H1 (cell line): ENCODE measurements around the gene IQCN. TPM values are rescaled to one million over a fixed set of nuclear protein-coding genes. Genes with fewer than 3 reads are reported as not detected.

Experiments used
- CTCF ChIA-PET: fragments of 300-600 bp; sonication (Branson Sonifier 250); formaldehyde crosslinking; loops from one replicate; lab custom pipeline; 2021; ENCODE audit not compliant: partially characterized antibody; lab: Charles Lee
- POLR2A ChIA-PET: fragments of 300-600 bp; sonication (Branson Sonifier 250); formaldehyde crosslinking; loops from one replicate; lab custom pipeline; 2021; ENCODE audit warnings: inconsistent platforms; ENCODE audit not compliant: partially characterized antibody; lab: Charles Lee
- DNase-seq, 2 experiments: peaks; one replicate each; pipeline versions ENCODE4 v3.0.0 to v3.0.0-alpha.2; 2010 to 2022; ENCODE audit warnings: low spot score in 2 of 2, low read depth in 1 of 2, mixed read lengths in 1 of 2
- FAIRE-seq: peaks from 2 replicates; lab custom pipeline; 2011; peaks lifted over from hg19 to GRCh38; lab: Jason Lieb, UNC
- H2AFZ ChIP-seq: 2 replicates; pipeline ENCODE4 v1.8.1; 2012; ENCODE audit warnings: low read length, inconsistent platforms
- H2AK5ac ChIP-seq: 2 replicates; pipeline ENCODE4 v1.6.1; 2013; ENCODE audit warnings: low read depth, low read length
- H2BK120ac ChIP-seq: replicated peaks from 2 replicates; pipeline ENCODE3; 2013; ENCODE audit warnings: low read depth, low read length, inconsistent platforms
- H2BK12ac ChIP-seq: 2 replicates; pipeline ENCODE4 v1.6.1; 2013; ENCODE audit warnings: low read depth, low read length
- H2BK15ac ChIP-seq: 2 replicates; pipeline ENCODE4 v1.6.1; 2013; ENCODE audit warnings: low read length
- H2BK20ac ChIP-seq: 2 replicates; pipeline ENCODE4 v1.6.1; 2013; ENCODE audit warnings: low read length
- H2BK5ac ChIP-seq: 2 replicates; pipeline ENCODE4 v1.6.1; 2013; ENCODE audit warnings: low read depth, low read length
- H3K14ac ChIP-seq: 2 replicates; pipeline ENCODE4 v1.6.1; 2013; ENCODE audit warnings: inconsistent platforms; ENCODE audit not compliant: insufficient read length
- H3K18ac ChIP-seq: 2 replicates; pipeline ENCODE4 v1.6.1; 2013; ENCODE audit warnings: low read length; ENCODE audit errors: extremely low read depth
- H3K23ac ChIP-seq: 2 replicates; pipeline ENCODE4 v1.6.1; 2013; ENCODE audit warnings: inconsistent platforms; ENCODE audit not compliant: insufficient read length
- H3K23me2 ChIP-seq: 2 replicates; pipeline ENCODE4 v1.6.1; 2013; ENCODE audit warnings: low read depth, low read length
- H3K27ac ChIP-seq: 2 replicates; pipeline ENCODE4 v1.6.1; 2011; ENCODE audit warnings: low read depth, low read length, inconsistent platforms
- H3K27me3 ChIP-seq, 4 experiments: replicated peaks in 1 of 4; 1 replicate in 1 of 4; 2 replicates in 3 of 4; pipeline versions ENCODE4 v1.6.1 to v1.8.1; 2011 to 2013; ENCODE audit warnings: low read length in 3 of 4, mild to moderate bottlenecking in 3 of 4, inconsistent platforms in 2 of 4, mixed read lengths in 2 of 4, moderate library complexity in 1 of 4; ENCODE audit not compliant: control insufficient read depth in 3 of 4, insufficient read depth in 3 of 4; ENCODE audit errors: extremely low read depth in 1 of 4
- H3K36me3 ChIP-seq, 4 experiments: 2 replicates each; pipeline versions ENCODE4 v1.6.1 to v1.8.1; 2011 to 2013; ENCODE audit warnings: mild to moderate bottlenecking in 4 of 4, low read length in 3 of 4, moderate library complexity in 2 of 4, control low read depth in 1 of 4, inconsistent platforms in 1 of 4; ENCODE audit not compliant: insufficient read depth in 4 of 4, control insufficient read depth in 2 of 4
- H3K4ac ChIP-seq: replicated peaks from 2 replicates; pipeline ENCODE3; 2013; ENCODE audit warnings: low read length, low read depth, mixed read lengths, inconsistent platforms; ENCODE audit not compliant: insufficient read length
- H3K4me1 ChIP-seq, 4 experiments: replicated peaks in 1 of 4; 1 replicate in 1 of 4; 2 replicates in 3 of 4; pipeline versions ENCODE4 v1.6.1 to v1.8.1; 2011 to 2013; ENCODE audit warnings: low read length in 3 of 4, inconsistent platforms in 2 of 4, mixed read lengths in 1 of 4; ENCODE audit not compliant: insufficient read depth in 4 of 4, control insufficient read depth in 3 of 4
- H3K4me2 ChIP-seq, 2 experiments: 2 replicates each; pipeline versions ENCODE4 v1.6.1 to v1.8.1; 2011 to 2013; ENCODE audit warnings: low read depth in 2 of 2, low read length in 2 of 2, control low read depth in 1 of 2, inconsistent platforms in 1 of 2, mild to moderate bottlenecking in 1 of 2; ENCODE audit not compliant: insufficient read depth in 1 of 2
- H3K4me3 ChIP-seq, 4 experiments: fragments of 200-600, 300-600 bp in 1 of 4; sonication (generic), shearing (Covaris generic), sonication (Bioruptor Twin) in 1 of 4; 2 replicates each; pipeline versions ENCODE4 v1.5.1 to v1.8.1; 2011 to 2016; ENCODE audit warnings: low read length in 4 of 4, low read depth in 3 of 4, control low read depth in 2 of 4, inconsistent platforms in 2 of 4, mild to moderate bottlenecking in 2 of 4, mixed read lengths in 1 of 4, moderate library complexity in 1 of 4; ENCODE audit not compliant: insufficient read depth in 2 of 4; ENCODE audit errors: extremely low read depth in 1 of 4
- H3K56ac ChIP-seq: replicated peaks from 2 replicates; pipeline ENCODE3; 2013; ENCODE audit warnings: low read depth, mild to moderate bottlenecking, mixed read lengths, low read length, inconsistent platforms; ENCODE audit not compliant: insufficient read length
- H3K79me1 ChIP-seq: 2 replicates; pipeline ENCODE4 v1.6.1; 2013; ENCODE audit warnings: low read depth, low read length, control low read depth
- H3K79me2 ChIP-seq, 2 experiments: 2 replicates each; pipeline versions ENCODE4 v1.6.1 to v1.8.1; 2012 to 2013; ENCODE audit warnings: low read length in 2 of 2, mild to moderate bottlenecking in 2 of 2, inconsistent platforms in 1 of 2; ENCODE audit not compliant: insufficient read depth in 2 of 2, control insufficient read depth in 1 of 2
- H3K9ac ChIP-seq, 4 experiments: replicated peaks in 1 of 4; 1 replicate in 1 of 4; 2 replicates in 3 of 4; pipeline versions ENCODE4 v1.6.1 to v1.8.1; 2011 to 2013; ENCODE audit warnings: low read depth in 3 of 4, low read length in 3 of 4, control low read depth in 2 of 4, mild to moderate bottlenecking in 2 of 4, moderate library complexity in 2 of 4, inconsistent platforms in 1 of 4; ENCODE audit errors: extremely low read depth in 1 of 4
- H3K9me3 ChIP-seq, 2 experiments: 2 replicates each; pipeline versions ENCODE4 v1.6.1 to v1.8.1; 2012 to 2013; ENCODE audit warnings: mild to moderate bottlenecking in 2 of 2, moderate library complexity in 2 of 2, control low read depth in 1 of 2, inconsistent platforms in 1 of 2, low read depth in 1 of 2, low read length in 1 of 2, mixed read lengths in 1 of 2; ENCODE audit not compliant: insufficient read depth in 2 of 2
- H4K20me1 ChIP-seq, 2 experiments: replicated peaks in 1 of 2; 2 replicates each; pipeline versions ENCODE3 to v1.8.1; 2011 to 2013; ENCODE audit warnings: inconsistent platforms in 2 of 2, low read length in 2 of 2, mild to moderate bottlenecking in 1 of 2; ENCODE audit not compliant: insufficient read depth in 2 of 2, control insufficient read depth in 1 of 2
- H4K5ac ChIP-seq: 2 replicates; pipeline ENCODE4 v1.6.1; 2013; ENCODE audit warnings: low read length, low read depth, mixed read lengths, inconsistent platforms; ENCODE audit not compliant: insufficient read length
- H4K8ac ChIP-seq: 2 replicates; pipeline ENCODE4 v1.8.0; 2013; ENCODE audit warnings: mild to moderate bottlenecking, moderate library complexity, low read length, inconsistent platforms; ENCODE audit not compliant: insufficient read depth; ENCODE audit errors: extremely low read depth
- H4K91ac ChIP-seq: replicated peaks from 2 replicates; pipeline ENCODE3; 2013; ENCODE audit warnings: low read length, mixed read lengths, inconsistent platforms; ENCODE audit not compliant: insufficient read length
- EP300 ChIP-seq, 2 experiments: IDR thresholded peaks; 1 replicate in 1 of 2; 2 replicates in 1 of 2; pipeline ENCODE4 v1.6.1; 2011 to 2012; ENCODE audit warnings: low read depth in 2 of 2, low read length in 2 of 2, mild to moderate bottlenecking in 2 of 2, borderline replicate concordance in 1 of 2, inconsistent platforms in 1 of 2, moderate library complexity in 1 of 2
- MAX ChIP-seq: IDR thresholded peaks from 2 replicates; pipeline ENCODE4 v1.6.1; 2012; ENCODE audit warnings: inconsistent platforms
- POLR2A ChIP-seq, 2 experiments: IDR thresholded peaks; 1 replicate in 1 of 2; 2 replicates in 1 of 2; pipeline ENCODE4 v1.6.1; 2011; ENCODE audit warnings: low read depth in 2 of 2, low read length in 2 of 2, mild to moderate bottlenecking in 2 of 2; ENCODE audit errors: control extremely low read depth in 1 of 2
- SAP30 ChIP-seq: fragments of 300-600 bp; sonication (generic); IDR thresholded peaks from 2 replicates; pipeline ENCODE4 v1.7.1; 2012; ENCODE audit warnings: low read length, moderate library complexity, mild to moderate bottlenecking, inconsistent platforms; ENCODE audit not compliant: insufficient read depth, insufficient replicate concordance
- TBP ChIP-seq: IDR thresholded peaks from 2 replicates; pipeline ENCODE4 v1.6.1; 2011; ENCODE audit warnings: low read depth, low read length, improper control_type of control experiment
- WGBS, 2 experiments: shearing (Covaris generic) in 1 of 2; methylation state at CpG; one replicate each; pipeline versions ENCODE4 v1.1.6 to v1.1.7; 2013 to 2015; ENCODE audit warnings: low lambda C conversion rate in 2 of 2, mixed read lengths in 2 of 2, inconsistent platforms in 1 of 2, low coverage in 1 of 2, missing lambda C conversion rate in 1 of 2; ENCODE audit not compliant: insufficient replicate concordance in 2 of 2, insufficient coverage in 1 of 2, insufficient read length in 1 of 2; ENCODE audit errors: extremely low coverage in 1 of 2, missing lambda C conversion rate in 1 of 2; 5-methylcytosine and 5-hydroxymethylcytosine counted together
- polyA plus RNA-seq, 7 experiments: library from polyadenylated mRNA; depleted of rRNA in 3 of 7; stranded (reverse) in 5 of 7; unstranded in 2 of 7; fragments of >200 nt in 5 of 7; fragments of 200-250 nt in 2 of 7; gene quantifications; 1 replicate in 5 of 7; 2 replicates in 1 of 7; 4 replicates in 1 of 7; pipeline versions ENCODE4 v1.2.1 to v1.2.3, GENCODE V29; 2011 to 2013; ENCODE audit warnings: missing spikeins in 2 of 7, mixed read lengths in 2 of 7
- total RNA-seq: library from RNA; stranded (reverse); fragmentation: NEBNext Ultra II Directional; extraction: Animal tissue kit (Norgen Biotek cat#: 25700); gene quantifications from 2 replicates; pipeline ENCODE4 v1.2.1, GENCODE V29; 2021

IQCN gene
- total and polyA plus RNA-seq, 2 of the 8 experiments (the other 6 are each of a cell fraction or from before 2014, with no cell fraction given): 0.36 to 1.0 TPM

GRCh38 chr19:18320865-18321733 lies 46.8 kb upstream of the IQCN start:
- Histone ChIP-seq H3K4me2 (peak overlapping the region; percentile 69 to 74; a peak in 3 of 4 replicates), H3K79me1 (peaks cover 18% of the 10 kb centered on the region), H3K23me2 (no peaks in the 10 kb centered on the region), H4K8ac (no peak overlapping the region), H3K4me3 (peak overlapping the region in 3 of 4 experiments; percentile 75 to 82 (median 82); a peak in 2 of 8 replicates), H3K18ac (no peak overlapping the region), H2BK15ac (no peak overlapping the region), H2BK12ac (no peak overlapping the region), H3K27me3 (no peaks in the 10 kb centered on the region), H2BK20ac (no peak overlapping the region), H3K36me3 (peaks cover 0 to 7% (median 0%) of the 10 kb centered on the region in 4 experiments; a peak in 2 of 8 replicates), H4K20me1 (peaks cover 6 to 17% of the 10 kb centered on the region in 2 experiments), H3K14ac (no peak overlapping the region), H3K4ac (no peak overlapping the region), H4K5ac (no peak overlapping the region), H3K27ac (no peak overlapping the region), H2BK120ac (no peak overlapping the region), H3K9ac (no peak overlapping the region; a peak in 2 of 7 replicates), H3K23ac (no peak overlapping the region), H2BK5ac (0 out of 2 replicates have a peak overlapping the region, but pooled peaks have one; percentile 78), H3K79me2 (peaks cover 20 to 45% of the 10 kb centered on the region in 2 experiments), H3K9me3 (no peaks in the 10 kb centered on the region), H2AFZ (no peak overlapping the region), H3K4me1 (peaks cover 6 to 9% (median 7%) of the 10 kb centered on the region in 4 experiments), H2AK5ac (0 out of 2 replicates have a peak overlapping the region, but pooled peaks have one; percentile 75), H3K56ac (no peak overlapping the region), H4K91ac (no peak overlapping the region)
- ChIA-PET CTCF (interaction anchor here (0.6 to 13.7 kb wide), 18 partner anchors 9 to 213 kb away, joined by 3 to 242 read pairs (median 5); partner anchors contain the start of genes IQCN, JUND and SSBP4), POLR2A (interaction anchor here (0.7 to 13.8 kb wide), 13 partner anchors 9 to 68 kb away, joined by 3 to 200 read pairs (median 7); partner anchors contain the start of genes IQCN and JUND)
- no peak for DNase-seq
- TF ChIP-seq EP300 (IDR thresholded peaks at IDR 0.05; ENCODE audit: borderline replicate concordance in 1 of 2, low read depth in 2 of 2, low read length in 2 of 2) (no peak), MAX (no peak), TBP (no peak), SAP30 (no peak), POLR2A (IDR thresholded peaks at IDR 0.05; ENCODE audit: control extremely low read depth in 1 of 2, low read depth in 2 of 2, low read length in 2 of 2) (no peak)
- no peak for FAIRE-seq
- WGBS, 2 experiments: 92% methylated on average over 13 of the region's 14 CpGs; no CpG with 5 or more reads in 1 of the 2 experiments
